ENCODE data around the gene TMEM170A.

TMEM170A gene

GRCh38 chr16:75420987-75421819 lies 43.3 kb downstream of the TMEM170A start:
- Histone ChIP-seq H3K9me3 (ENCODE audit: severe bottlenecking) (no peaks in the 10 kb centered on the region), H3K27me3 (ENCODE audit: insufficient read depth, poor library complexity, severe bottlenecking) (no peaks in the 10 kb centered on the region), H3K4me1 (ENCODE audit: insufficient read depth, poor library complexity, severe bottlenecking) (peaks cover 7% of the 10 kb centered on the region), H3K36me3 (ENCODE audit: low read depth) (no peaks in the 10 kb centered on the region; the same call in 1 of the 2 replicates), H3K4me3 (ENCODE audit: severe bottlenecking) (no peak overlapping the region), H3K27ac (ENCODE audit: poor library complexity, severe bottlenecking) (peak overlapping the region; percentile 36)
- TF ChIP-seq CTCF (IDR thresholded peaks at IDR 0.05; ENCODE audit: poor library complexity, severe bottlenecking), result no peak
- DNase-seq (ENCODE audit: low spot score), result peak; percentile 72
- ATAC-seq (ENCODE audit: low read depth), result peak; percentile 91

GRCh38 chr16:75416904-75417565 lies 47.5 kb downstream of the TMEM170A start:
- no peaks in the 10 kb centered on the region for H3K27me3 ChIP-seq (ENCODE audit: insufficient read depth, poor library complexity, severe bottlenecking)
- no peak for ATAC-seq (ENCODE audit: low read depth)
- DNase-seq (ENCODE audit: low spot score), result no peak
- no peak overlapping the region for H3K27ac ChIP-seq (ENCODE audit: poor library complexity, severe bottlenecking)
- H3K4me1 ChIP-seq (ENCODE audit: insufficient read depth, poor library complexity, severe bottlenecking), result peaks cover 7% of the 10 kb centered on the region
- H3K4me3 ChIP-seq (ENCODE audit: severe bottlenecking), result no peak overlapping the region
- TF ChIP-seq CTCF (IDR thresholded peaks at IDR 0.05; ENCODE audit: poor library complexity, severe bottlenecking), result no peak
- H3K36me3 ChIP-seq (ENCODE audit: low read depth), result peaks cover 22% of the 10 kb centered on the region
- H3K9me3 ChIP-seq (ENCODE audit: severe bottlenecking), result no peaks in the 10 kb centered on the region

- Histone ChIP-seq H3K4me1 (ENCODE audit: insufficient read depth, poor library complexity, severe bottlenecking) (no peaks in the 10 kb centered on the region), H3K4me3 (ENCODE audit: severe bottlenecking) (no peak overlapping the region), H3K9me3 (ENCODE audit: severe bottlenecking) (no peaks in the 10 kb centered on the region), H3K27ac (ENCODE audit: poor library complexity, severe bottlenecking) (no peak overlapping the region), H3K27me3 (ENCODE audit: insufficient read depth, poor library complexity, severe bottlenecking) (no peaks in the 10 kb centered on the region), H3K36me3 (ENCODE audit: low read depth) (peaks cover 34% of the 10 kb centered on the region)
- no peak for TF ChIP-seq CTCF (IDR thresholded peaks at IDR 0.05; ENCODE audit: poor library complexity, severe bottlenecking)
- ATAC-seq (ENCODE audit: low read depth), result no peak
- no peak for DNase-seq (ENCODE audit: low spot score)
Observed at GRCh38 chr16:75415169-75415905, 49.2 kb downstream of the TMEM170A start.

GRCh38 chr16:75413951-75414350 lies 50.5 kb downstream of the TMEM170A start:
- TF ChIP-seq CTCF (IDR thresholded peaks at IDR 0.05; ENCODE audit: poor library complexity, severe bottlenecking), result no peak
- ATAC-seq (ENCODE audit: low read depth), result no peak
- H3K4me3 ChIP-seq (ENCODE audit: severe bottlenecking), result no peak overlapping the region
- DNase-seq (ENCODE audit: low spot score), result no peak
- no peaks in the 10 kb centered on the region for H3K9me3 ChIP-seq (ENCODE audit: severe bottlenecking)
- H3K36me3 ChIP-seq (ENCODE audit: low read depth), result peaks cover 46% of the 10 kb centered on the region
- H3K4me1 ChIP-seq (ENCODE audit: insufficient read depth, poor library complexity, severe bottlenecking), result no peaks in the 10 kb centered on the region
- no peaks in the 10 kb centered on the region for H3K27me3 ChIP-seq (ENCODE audit: insufficient read depth, poor library complexity, severe bottlenecking)
- H3K27ac ChIP-seq (ENCODE audit: poor library complexity, severe bottlenecking), result no peak overlapping the region
